GM19467 (cell line): Measurements from ENCODE around the gene HADHA.

ENCODE experiments used
- ATAC-seq: cut with Tn5 transposase; IDR thresholded peaks from one replicate; pipeline ENCODE4 v1.9.1; 2021; ENCODE audit warnings: mild to moderate bottlenecking, moderate library complexity; ENCODE audit not compliant: unreplicated experiment

The HADHA gene

GRCh38 chr2:26195040-26195984 lies 49.1 kb downstream of the HADHA start:
- ATAC-seq: no peak

- no peak for ATAC-seq
Observed at GRCh38 chr2:26193578-26194231, 50.7 kb downstream of the HADHA start.

GRCh38 chr2:26191316-26192159 lies 52.9 kb downstream of the HADHA start:
- no peak for ATAC-seq

- no peak for ATAC-seq
Observed at GRCh38 chr2:26190369-26190768, 54.1 kb downstream of the HADHA start.

GRCh38 chr2:26189751-26190150 lies 54.7 kb downstream of the HADHA start:
- no peak for ATAC-seq

GRCh38 chr2:26189123-26189522 lies 55.3 kb downstream of the HADHA start:
- no peak for ATAC-seq

GRCh38 chr2:26187537-26188104 lies 56.8 kb downstream of the HADHA start:
- no peak for ATAC-seq

GRCh38 chr2:26187114-26187513 lies 57.3 kb downstream of the HADHA start:
- no peak for ATAC-seq

GRCh38 chr2:26185954-26186770 lies 58.3 kb downstream of the HADHA start:
- no peak for ATAC-seq

- no peak for ATAC-seq
Observed at GRCh38 chr2:26185304-26185928, 59.0 kb downstream of the HADHA start.

GRCh38 chr2:26184555-26185303 lies 59.7 kb downstream of the HADHA start:
- ATAC-seq: peak; percentile 74

GRCh38 chr2:26184121-26184520 lies 60.3 kb downstream of the HADHA start:
- ATAC-seq: no peak

- no peak for ATAC-seq
Observed at GRCh38 chr2:26182887-26183630, 61.4 kb downstream of the HADHA start.

GRCh38 chr2:26182441-26182840 lies 62.0 kb downstream of the HADHA start:
- no peak for ATAC-seq

- ATAC-seq: no peak
Observed at GRCh38 chr2:26179446-26179913, 65.0 kb downstream of the HADHA start.

GRCh38 chr2:26178746-26179436 lies 65.5 kb downstream of the HADHA start:
- ATAC-seq: no peak

GRCh38 chr2:26178246-26178645 lies 66.2 kb downstream of the HADHA start:
- no peak for ATAC-seq
